Heart right ventricle (tissue), 16 donors: ENCODE results near the gene SSTR3. TPM values are rescaled to one million over a fixed set of nuclear protein-coding genes. Genes with fewer than 3 reads are reported as not detected.
A peak's percentile ranks its signal among the peaks of the same experiment; 100 is the strongest.

Experiments used
- ATAC-seq, 8 donors: fragments of 200-7000 bp; cut with Tn5 transposase; one replicate each; pipeline ENCODE4 v1.9.1; 2020; ENCODE audit warnings: mild to moderate bottlenecking in 8 of 8, moderate library complexity in 8 of 8, moderate number of reproducible peaks in 1 of 8
- DNase-seq, 2 donors: peaks; one replicate each; pipeline ENCODE4 v3.0.0-alpha.2; 2020
- H3K27ac ChIP-seq, 10 donors: fragments of 200-600 bp; sonication (generic) in 2 of 10; one replicate each; pipeline versions ENCODE4 v1.5.0 to v1.8.0; 2020 to 2022; ENCODE audit warnings: mild to moderate bottlenecking in 3 of 10
- H3K27me3 ChIP-seq, 7 donors: fragments of 200-600 bp; one replicate each; pipeline ENCODE4 v1.8.0; 2021 to 2022; ENCODE audit warnings: mild to moderate bottlenecking in 2 of 7
- H3K36me3 ChIP-seq, 9 donors: fragments of 200-600 bp; sonication (generic) in 1 of 9; one replicate each; pipeline versions ENCODE4 v1.5.0 to v1.8.0; 2020 to 2022; ENCODE audit warnings: mild to moderate bottlenecking in 2 of 9
- H3K4me1 ChIP-seq, 9 donors: fragments of 200-600 bp; sonication (generic) in 1 of 9; one replicate each; pipeline versions ENCODE4 v1.5.0 to v1.8.0; 2020 to 2022; ENCODE audit warnings: mild to moderate bottlenecking in 4 of 9
- H3K4me3 ChIP-seq, 10 donors: fragments of 200-600 bp; sonication (generic) in 2 of 10; one replicate each; pipeline versions ENCODE4 v1.5.0 to v1.8.0; 2020 to 2022; ENCODE audit warnings: mild to moderate bottlenecking in 7 of 10, moderate library complexity in 2 of 10
- H3K9me3 ChIP-seq, 11 donors: fragments of 200-600 bp in 10 of 11; sonication (generic) in 2 of 11; one replicate each; pipeline versions ENCODE4 v1.5.0 to v1.8.0; 2013 to 2022; ENCODE audit warnings: mild to moderate bottlenecking in 2 of 11, control low read depth in 1 of 11, moderate library complexity in 1 of 11
- CTCF ChIP-seq, 9 donors: fragments of 200-600 bp; sonication (generic) in 2 of 9; IDR thresholded peaks; one replicate each; pipeline versions ENCODE4 v1.5.0 to v1.8.0; 2021 to 2022; ENCODE audit warnings: antibody characterized with exemption in 9 of 9, mild to moderate bottlenecking in 5 of 9, moderate library complexity in 1 of 9
- WGBS, 2 donors: extraction: QIAGEN DNeasy Blood & Tissue Kit; methylation state at CpG; one replicate each; pipeline ENCODE4 v1.1.7; 2013; ENCODE audit warnings: inconsistent platforms in 1 of 2; 5-methylcytosine and 5-hydroxymethylcytosine counted together
- intact Hi-C, 10 donors: fragments of 100-400 bp; cut with DNase I; formaldehyde crosslinking; loops; one replicate each; pipeline versions ENCODE4 v1.11.1 to v1.14.2; 2022
- polyA plus RNA-seq, 2 donors: library from polyadenylated mRNA; stranded (reverse); fragments of 200-250 nt; gene quantifications; one replicate each; pipeline ENCODE4 v1.2.3, GENCODE V29; 2013
- total RNA-seq, 10 donors: library from RNA; stranded (reverse); fragmentation: NEBNext Ultra II Directional in 3 of 10; extraction: Animal tissue kit (Norgen Biotek cat#: 25700) in 3 of 10; gene quantifications; one replicate each; pipeline versions ENCODE4 v1.2.1 to v1.2.4, GENCODE V29; 2021 to 2023
- donor health status: Arrhythmogenic right ventricular cardiomyopathy.
- donor health status: ischemic (EF 13 %, LVEDD 7.1; RV severe dilation, severe dysfunction).
- donor health status: healthy with polysubstance abuse.
- donor health status: DM: no; HTN: yes; CAD: no.
- donor health status: DM: no; HTN: no; CAD: no.
- donor health status: ischemic (EF 25% LVEDD 6.9; RV normal size, moderate dysfunction).
- donor health status: ischemic (EF 25% LVEDD 5.7; RV mildly dilated, moderate dysfunction).
- donor health status: healthy.
- donor health status: DM: yes; HTN: yes; CAD: no.
- donor health status: Ischemic cardiomyopathy.
- donor health status: ischemic (EF 35%, LVEDD 5.7; RV mildly dilated, moderate dysfunction).
- donor health status: nonischemic (EF 11% LVEDD 7.7; RV severe dilation, severe dysfunction).
- donor health status: DM: yes; HTN: yes; CAD: no.
- donor health status: PGD.
- donor health status: ischemic (EF 29% LVEDD 5.4; RV normal size, mild dysfunction).
- donor health status: nonischemic (EF 23%, LVEDD 6.1; RV moderate dilation, normal function).

The SSTR3 gene
- total and polyA plus RNA-seq, 12 donors, result not detected

DNA sequence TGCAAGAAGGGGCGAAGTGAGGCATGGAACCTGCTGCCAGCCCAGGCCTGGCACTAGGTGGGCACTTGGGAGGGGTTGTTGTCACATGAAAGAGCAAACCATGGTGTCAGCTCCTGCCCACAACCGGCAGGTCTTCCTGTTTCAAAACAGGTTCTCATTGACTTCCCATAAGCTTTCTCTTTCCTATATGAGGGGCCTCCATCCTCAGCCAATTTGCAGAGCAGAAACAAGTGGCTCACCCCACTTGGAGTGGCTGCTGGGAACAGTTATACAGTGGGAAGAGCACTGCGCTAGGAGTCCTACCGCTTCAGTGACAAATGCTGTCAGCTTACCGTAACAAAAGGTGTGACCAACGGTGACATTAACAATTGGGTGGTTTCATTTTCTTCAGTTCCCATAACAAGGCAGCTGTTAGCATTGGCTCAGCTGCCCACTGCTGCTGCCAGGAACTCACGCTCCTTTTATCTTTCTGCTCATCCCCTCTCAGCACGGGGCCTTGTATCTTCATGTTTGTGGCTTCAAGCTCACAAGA, 10.2 kb upstream of the SSTR3 start:
- ATAC-seq, result peak in 1 of 8 donors; percentile 35
- Histone ChIP-seq H3K27ac (peak overlapping the region in 2 of 10 donors; percentile 52 to 86), H3K27me3 (peaks cover 0 to 31% (median 20%) of the 10 kb centered on the region in 7 donors), H3K4me1 (peaks cover 0 to 51% (median 0%) of the 10 kb centered on the region in 9 donors), H3K4me3 (no peak overlapping the region), H3K36me3 (peaks cover 0 to 25% (median 0%) of the 10 kb centered on the region in 9 donors), H3K9me3 (peaks cover 0 to 5% (median 0%) of the 10 kb centered on the region in 11 donors)
- no peak for TF ChIP-seq CTCF (IDR thresholded peaks at IDR 0.05)
- no peak for DNase-seq
- 76 to 79% methylated on average over 8 of the region's 8 CpGs for WGBS, 2 donors
- intact Hi-C loops, result no loop called here

DNA sequence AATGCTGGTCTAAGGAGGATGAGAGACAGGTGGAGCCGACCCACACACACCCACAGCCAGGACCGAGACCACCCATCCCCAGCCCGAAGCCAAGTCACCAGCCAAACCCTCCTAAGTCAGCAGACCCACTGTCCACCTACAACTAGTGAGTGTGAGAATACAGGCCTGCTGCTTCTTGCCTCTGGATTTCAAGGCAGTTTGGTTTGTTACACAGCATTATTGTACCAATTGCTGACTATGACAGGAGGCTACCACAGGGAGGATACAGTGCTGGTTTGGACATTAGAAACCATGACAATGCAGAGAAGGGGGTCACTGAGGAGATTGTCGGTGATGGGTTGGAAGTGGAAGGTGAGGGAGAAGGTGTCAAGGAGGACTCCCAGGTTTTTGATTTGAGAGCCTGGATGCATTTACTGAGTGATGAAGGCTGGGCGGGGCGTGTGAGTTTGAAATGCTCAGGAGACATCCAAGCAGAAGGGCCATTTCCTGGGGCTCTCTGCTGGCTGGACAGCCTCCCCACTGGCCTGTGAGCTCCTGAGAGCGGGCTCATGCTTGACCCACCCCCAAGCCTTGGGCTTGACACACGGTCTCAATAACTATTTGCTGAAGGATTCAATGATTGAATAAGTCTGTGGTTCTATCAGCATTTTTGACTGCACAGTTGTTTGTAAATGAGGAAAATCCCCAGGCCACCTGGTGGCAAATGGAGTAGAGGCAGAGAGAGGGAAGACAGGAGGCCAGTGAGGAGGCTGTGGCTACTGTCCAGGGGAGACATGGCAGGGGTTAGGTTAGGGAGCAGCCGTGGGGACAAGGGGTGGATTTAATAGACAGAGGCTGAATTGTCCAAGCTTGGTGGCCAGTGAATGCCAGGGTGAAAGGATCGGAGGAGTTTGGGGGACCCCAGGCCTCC, 9.4 kb upstream of the SSTR3 start:
- DNase-seq, result no peak
- no peak for ATAC-seq
- peak overlapping the region in 2 of 10 donors; percentile 52 to 86 for H3K27ac ChIP-seq
- H3K36me3 ChIP-seq, result peaks cover 0 to 25% (median 0%) of the 10 kb centered on the region in 9 donors
- H3K27me3 ChIP-seq, result peaks cover 0 to 34% (median 20%) of the 10 kb centered on the region in 7 donors
- WGBS, 2 donors, result 90 to 92% methylated on average over 10 of the region's 10 CpGs
- no peak for TF ChIP-seq CTCF (IDR thresholded peaks at IDR 0.05)
- H3K9me3 ChIP-seq, result peaks cover 0 to 5% (median 0%) of the 10 kb centered on the region in 11 donors
- peaks cover 0 to 51% (median 0%) of the 10 kb centered on the region in 9 donors for H3K4me1 ChIP-seq
- intact Hi-C loops, result no loop called here
- no peak overlapping the region for H3K4me3 ChIP-seq

DNA sequence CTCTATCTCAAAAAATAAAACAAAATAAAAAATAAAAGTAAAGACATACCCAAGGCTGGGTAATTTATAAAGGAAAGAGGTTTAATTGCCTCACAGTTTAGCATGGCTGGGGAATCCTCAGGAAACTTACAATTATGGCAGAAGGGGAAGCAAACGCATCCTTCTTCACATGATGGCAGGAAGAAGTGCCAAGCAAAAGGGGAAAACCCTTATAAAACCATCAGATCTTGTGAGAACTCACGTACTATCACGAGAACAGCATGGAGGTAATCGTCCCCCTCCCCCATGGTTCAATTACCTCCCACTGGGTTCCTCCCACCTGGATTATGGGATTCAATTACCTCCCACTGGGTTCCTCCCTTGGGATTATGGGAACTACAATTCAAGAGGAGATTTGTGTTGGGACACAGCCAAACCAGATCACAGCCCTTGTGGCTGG, 8.3 kb upstream of the SSTR3 start:
- ATAC-seq (no peak), DNase-seq (no peak)
- peaks cover 0 to 35% (median 18%) of the 10 kb centered on the region in 7 donors for H3K27me3 ChIP-seq
- peaks cover 0 to 14% (median 0%) of the 10 kb centered on the region in 9 donors for H3K36me3 ChIP-seq
- H3K4me3 ChIP-seq, result no peak overlapping the region
- WGBS, 2 donors, result 31 to 44% methylated on average over 4 of the region's 4 CpGs
- no peak for TF ChIP-seq CTCF (IDR thresholded peaks at IDR 0.05)
- H3K4me1 ChIP-seq, result peaks cover 0 to 51% (median 0%) of the 10 kb centered on the region in 9 donors
- H3K27ac ChIP-seq, result peak overlapping the region in 1 of 10 donors; percentile 86
- H3K9me3 ChIP-seq, result peaks cover 0 to 5% (median 0%) of the 10 kb centered on the region in 11 donors
- intact Hi-C loops, result no loop called here

GRCh38 chr22:37219533-37219932, 7.3 kb upstream of the SSTR3 start:
- peaks cover 0 to 4% (median 0%) of the 10 kb centered on the region in 9 donors for H3K36me3 ChIP-seq
- no peak for ATAC-seq

More at GRCh38 chr22:37219533-37219932, 7.3 kb upstream of the SSTR3 start:
- intact Hi-C loops, result no loop called here
- 85 to 86% methylated on average over 6 of the region's 6 CpGs for WGBS, 2 donors
- TF ChIP-seq CTCF (IDR thresholded peaks at IDR 0.05), result no peak
- H3K4me3 ChIP-seq, result no peak overlapping the region
- peak overlapping the region in 1 of 10 donors; percentile 86 for H3K27ac ChIP-seq
- DNase-seq, result no peak
- peaks cover 0 to 39% (median 18%) of the 10 kb centered on the region in 7 donors for H3K27me3 ChIP-seq
- peaks cover 0 to 47% (median 0%) of the 10 kb centered on the region in 9 donors for H3K4me1 ChIP-seq
- peaks cover 0 to 5% (median 0%) of the 10 kb centered on the region in 11 donors for H3K9me3 ChIP-seq
